ES-I3 (cell line): ENCODE data around the gene KIF21B.
"Not testable (repeated sequence)": the region's sequence is repeated elsewhere in the genome, so short reads cannot be mapped to it uniquely, and the experiment has no call there.

Experiments
- H3K36me3 ChIP-seq: 2 replicates; pipeline ENCODE4 v1.6.1; 2013; ENCODE audit warnings: mild to moderate bottlenecking, low read length, control low read depth, moderate library complexity; ENCODE audit not compliant: insufficient read depth
- H3K4me1 ChIP-seq: 2 replicates; pipeline ENCODE4 v1.6.1; 2013; ENCODE audit warnings: mild to moderate bottlenecking, control low read depth, low read length; ENCODE audit not compliant: insufficient read depth
- H3K9ac ChIP-seq: 2 replicates; pipeline ENCODE4 v1.6.1; 2013; ENCODE audit warnings: low read depth, mild to moderate bottlenecking, low read length, moderate library complexity
- H3K9me3 ChIP-seq: 2 replicates; pipeline ENCODE4 v1.6.1; 2013; ENCODE audit warnings: mild to moderate bottlenecking, low read length, moderate library complexity; ENCODE audit not compliant: control insufficient read depth, insufficient read depth

KIF21B gene

GRCh38 chr1:200959411-200959921 lies 64.0 kb downstream of the KIF21B start:
- no peak overlapping the region for H3K9ac ChIP-seq
- H3K9me3 ChIP-seq: no peaks in the 10 kb centered on the region
- H3K36me3 ChIP-seq: no peaks in the 10 kb centered on the region
- peaks cover 3% of the 10 kb centered on the region; the same call in 1 of the 2 replicates for H3K4me1 ChIP-seq

GRCh38 chr1:200958597-200958996 lies 64.9 kb downstream of the KIF21B start:
- no peak overlapping the region for H3K9ac ChIP-seq
- H3K36me3 ChIP-seq: no peaks in the 10 kb centered on the region
- no peaks in the 10 kb centered on the region for H3K9me3 ChIP-seq
- H3K4me1 ChIP-seq: peaks cover 3% of the 10 kb centered on the region; the same call in 1 of the 2 replicates

GRCh38 chr1:200954434-200954833 lies 69.1 kb downstream of the KIF21B start:
- Histone ChIP-seq H3K36me3 (no peaks in the 10 kb centered on the region), H3K9me3 (no peaks in the 10 kb centered on the region), H3K4me1 (peaks cover under 1% of the 10 kb centered on the region; the same call in 1 of the 2 replicates), H3K9ac (no peak overlapping the region)

GRCh38 chr1:200951016-200951415 lies 72.5 kb downstream of the KIF21B start:
- Histone ChIP-seq H3K36me3 (no peaks in the 10 kb centered on the region; the same call in 1 of the 2 replicates), H3K9ac (no peak overlapping the region), H3K9me3 (peaks cover 13% of the 10 kb centered on the region), H3K4me1 (no peaks in the 10 kb centered on the region)

- Histone ChIP-seq H3K36me3 (no peaks in the 10 kb centered on the region; the same call in 1 of the 2 replicates), H3K4me1 (no peaks in the 10 kb centered on the region), H3K9me3 (peaks cover 13% of the 10 kb centered on the region), H3K9ac (no peak overlapping the region)
Observed at GRCh38 chr1:200949626-200950025, 73.9 kb downstream of the KIF21B start.

- no peaks in the 10 kb centered on the region; the same call in 1 of the 2 replicates for H3K36me3 ChIP-seq
- no peaks in the 10 kb centered on the region for H3K4me1 ChIP-seq
Observed at GRCh38 chr1:200947059-200947566, 76.4 kb downstream of the KIF21B start.

GRCh38 chr1:200945111-200945510 lies 78.4 kb downstream of the KIF21B start:
- Histone ChIP-seq H3K36me3 (no peaks in the 10 kb centered on the region; the same call in 1 of the 2 replicates), H3K9me3 (peaks cover 13% of the 10 kb centered on the region), H3K9ac (no peak overlapping the region), H3K4me1 (no peaks in the 10 kb centered on the region)

More at GRCh38 chr1:200947059-200947566, 76.4 kb downstream of the KIF21B start:
- Histone ChIP-seq H3K9me3 (peaks cover 13% of the 10 kb centered on the region), H3K9ac (no peak overlapping the region)

GRCh38 chr1:200938955-200939354 lies 84.6 kb downstream of the KIF21B start:
- Histone ChIP-seq H3K36me3 (no peaks in the 10 kb centered on the region), H3K4me1 (no peaks in the 10 kb centered on the region), H3K9me3 (no peaks in the 10 kb centered on the region; the same call in 1 of the 2 replicates), H3K9ac (no peak overlapping the region)

GRCh38 chr1:200935286-200935962 lies 88.1 kb downstream of the KIF21B start:
- H3K36me3 ChIP-seq, H3K9me3 ChIP-seq, H3K9ac ChIP-seq, H3K4me1 ChIP-seq: not testable (repeated sequence)

GRCh38 chr1:200934676-200935245 lies 88.8 kb downstream of the KIF21B start:
- no peaks in the 10 kb centered on the region for H3K36me3 ChIP-seq
- H3K9ac ChIP-seq: no peak overlapping the region
- no peaks in the 10 kb centered on the region for H3K4me1 ChIP-seq
- no peaks in the 10 kb centered on the region for H3K9me3 ChIP-seq

GRCh38 chr1:200931776-200932175 lies 91.7 kb downstream of the KIF21B start:
- no peaks in the 10 kb centered on the region for H3K36me3 ChIP-seq
- no peaks in the 10 kb centered on the region for H3K4me1 ChIP-seq
- H3K9ac ChIP-seq: no peak overlapping the region
- H3K9me3 ChIP-seq: no peaks in the 10 kb centered on the region

GRCh38 chr1:200930285-200930684 lies 93.2 kb downstream of the KIF21B start:
- H3K36me3 ChIP-seq, H3K9me3 ChIP-seq, H3K4me1 ChIP-seq, H3K9ac ChIP-seq: not testable (repeated sequence)

- Histone ChIP-seq H3K9me3 (no peaks in the 10 kb centered on the region), H3K4me1 (no peaks in the 10 kb centered on the region), H3K9ac (no peak overlapping the region), H3K36me3 (no peaks in the 10 kb centered on the region)
Observed at GRCh38 chr1:200929530-200930278, 93.8 kb downstream of the KIF21B start.

- Histone ChIP-seq H3K9ac (no peak overlapping the region), H3K4me1 (no peaks in the 10 kb centered on the region), H3K36me3 (no peaks in the 10 kb centered on the region), H3K9me3 (no peaks in the 10 kb centered on the region)
Observed at GRCh38 chr1:200925831-200926230, 97.7 kb downstream of the KIF21B start.
